HG03457 (cell line): ENCODE results near the gene IL34.
"Not testable (repeated sequence)": the region's sequence is repeated elsewhere in the genome, so short reads cannot be mapped to it uniquely, and the experiment has no call there.

ENCODE experiments used
- ATAC-seq: cut with Tn5 transposase; IDR thresholded peaks from one replicate; pipeline ENCODE4 v1.9.1; 2021; ENCODE audit warnings: moderate number of reproducible peaks; ENCODE audit not compliant: unreplicated experiment

IL34 gene

GRCh38 chr16:70630960-70631745 lies 15.2 kb upstream of the IL34 start:
- no peak for ATAC-seq

GRCh38 chr16:70632273-70632672 lies 14.1 kb upstream of the IL34 start:
- no peak for ATAC-seq

DNA sequence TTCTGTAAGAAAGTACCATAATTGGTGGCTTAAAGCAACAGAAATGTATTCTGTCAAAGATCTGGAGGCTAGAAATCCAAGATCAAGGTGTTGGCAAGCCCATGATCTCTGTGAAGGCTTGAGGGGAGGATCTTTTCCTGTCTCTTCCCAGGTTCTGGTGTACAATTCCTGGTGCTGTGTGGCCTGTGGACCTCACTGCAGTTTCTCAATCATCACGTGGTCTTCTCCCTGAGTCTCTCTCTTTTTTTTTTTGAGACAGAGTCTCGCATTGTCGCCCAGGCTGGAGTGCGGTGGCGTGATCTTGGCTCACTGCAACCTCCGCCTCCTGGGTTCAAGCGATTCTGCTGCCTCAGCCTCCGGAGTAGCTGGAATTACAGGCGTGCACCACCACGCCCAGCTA lies 12.7 kb upstream of the IL34 start:
- ATAC-seq: not testable (repeated sequence)

- no peak for ATAC-seq
Measured at GRCh38 chr16:70634861-70635260, 11.5 kb upstream of the IL34 start.

- no peak for ATAC-seq
Measured at GRCh38 chr16:70635336-70636016, 10.9 kb upstream of the IL34 start.

DNA sequence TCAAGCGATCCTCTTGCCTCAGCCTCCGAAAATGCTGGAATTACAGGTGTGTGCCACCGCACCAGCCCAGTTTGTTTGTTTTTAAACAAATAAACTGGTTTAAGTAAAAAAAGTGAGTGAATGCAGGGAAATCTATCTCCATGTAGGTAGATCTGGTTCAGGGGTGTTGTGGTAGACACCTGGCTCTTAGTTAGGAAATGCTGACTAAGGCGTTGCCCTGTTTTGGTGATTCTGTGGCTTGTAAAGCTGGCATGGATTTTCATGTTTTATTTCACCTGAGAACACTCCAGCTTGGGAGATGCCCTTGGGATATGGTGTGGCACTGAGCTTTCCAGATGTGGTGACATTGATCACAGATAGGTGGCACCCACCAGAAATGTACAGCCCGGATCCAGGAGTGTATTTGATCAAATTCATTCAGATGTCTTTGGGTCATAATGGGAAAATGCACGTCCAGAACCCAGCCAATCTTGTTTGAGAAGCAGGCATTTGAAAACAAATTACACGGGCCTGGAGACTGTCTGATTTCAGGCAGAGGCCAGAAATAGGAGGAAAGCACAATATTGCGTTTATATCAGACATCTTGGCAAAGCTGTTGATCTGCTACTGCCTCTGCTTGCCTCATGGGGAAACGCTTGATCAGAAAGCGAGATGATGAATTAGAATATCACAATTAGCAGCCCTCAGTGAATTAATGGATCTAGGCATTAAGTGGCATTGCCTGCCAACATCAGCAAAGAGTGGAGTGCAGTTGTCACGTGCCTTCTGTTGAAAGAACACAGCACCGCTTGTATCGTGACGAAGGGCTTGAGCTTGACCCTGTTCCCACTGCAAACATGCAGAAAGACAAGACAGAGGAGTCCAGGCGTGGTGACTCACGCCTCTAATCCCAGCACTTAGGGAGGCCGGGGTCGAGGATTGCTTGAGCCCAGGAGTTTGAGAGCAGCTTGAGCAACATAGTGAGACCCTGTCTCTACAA lies 7.3 kb upstream of the IL34 start:
- ATAC-seq: no peak

DNA sequence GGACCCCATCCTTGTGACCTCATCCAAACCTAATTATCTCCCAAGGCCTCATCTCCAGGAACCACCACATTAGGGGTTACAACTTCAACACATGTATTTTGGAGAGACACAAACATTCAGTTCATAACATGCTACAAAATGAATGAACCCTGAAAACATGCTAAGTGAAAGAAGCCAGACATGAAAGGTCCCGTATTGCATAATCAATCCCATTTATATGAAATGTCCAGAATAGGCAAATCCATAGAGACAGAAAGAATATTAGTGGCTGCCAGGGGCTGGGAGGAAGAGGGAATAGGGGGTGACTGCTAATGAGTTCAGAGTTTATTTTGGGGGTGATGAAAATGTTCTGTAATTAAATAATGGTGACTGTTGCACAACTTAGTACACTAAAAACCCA lies 3.7 kb upstream of the IL34 start:
- no peak for ATAC-seq

DNA sequence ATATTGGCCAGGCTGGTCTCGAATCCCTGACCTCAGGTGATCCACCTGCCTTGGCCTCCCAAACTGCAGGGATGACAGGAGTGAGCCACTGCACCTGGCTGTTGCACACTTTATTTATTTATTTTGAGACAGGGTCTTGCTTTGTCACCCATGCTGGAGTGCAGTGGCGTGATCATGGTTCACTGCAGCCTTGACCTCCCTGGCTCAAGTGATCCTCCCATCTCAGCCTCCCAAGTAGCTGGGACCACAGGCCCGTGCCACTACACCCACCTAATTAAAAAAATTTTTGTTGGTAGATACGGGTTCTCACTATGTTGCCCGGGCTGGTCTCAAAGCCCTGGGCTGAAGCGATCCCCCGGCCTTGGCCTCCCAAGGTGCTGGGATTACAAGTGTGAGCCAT lies 3.1 kb upstream of the IL34 start:
- not testable (repeated sequence) for ATAC-seq

GRCh38 chr16:70644763-70645597 lies 1.4 kb upstream of the IL34 start:
- ATAC-seq: no peak

- no peak for ATAC-seq
Measured at GRCh38 chr16:70647441-70648359, 1.3 kb downstream of the IL34 start.

- ATAC-seq: no peak
Measured at GRCh38 chr16:70648606-70649005, 2.2 kb downstream of the IL34 start.

DNA sequence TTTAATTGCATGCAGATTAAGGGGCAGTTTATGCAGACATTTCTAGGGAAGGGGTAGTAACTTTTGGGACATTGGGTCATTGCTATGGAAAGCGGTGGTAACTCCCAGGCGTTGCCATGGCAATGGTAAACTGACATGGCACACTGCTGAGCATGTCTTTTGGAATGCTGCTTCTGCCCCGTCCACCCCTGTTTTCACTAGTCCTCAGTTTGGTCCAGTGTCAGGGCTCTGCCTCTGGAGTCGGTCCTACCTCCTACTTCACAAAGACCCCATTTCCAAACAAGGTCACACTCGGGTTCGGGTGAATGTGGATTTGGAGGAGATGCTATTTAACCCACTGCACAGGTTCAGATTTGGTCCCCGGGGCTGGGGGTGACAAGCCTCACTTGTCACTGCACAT lies 2.9 kb downstream of the IL34 start:
- ATAC-seq: no peak

DNA sequence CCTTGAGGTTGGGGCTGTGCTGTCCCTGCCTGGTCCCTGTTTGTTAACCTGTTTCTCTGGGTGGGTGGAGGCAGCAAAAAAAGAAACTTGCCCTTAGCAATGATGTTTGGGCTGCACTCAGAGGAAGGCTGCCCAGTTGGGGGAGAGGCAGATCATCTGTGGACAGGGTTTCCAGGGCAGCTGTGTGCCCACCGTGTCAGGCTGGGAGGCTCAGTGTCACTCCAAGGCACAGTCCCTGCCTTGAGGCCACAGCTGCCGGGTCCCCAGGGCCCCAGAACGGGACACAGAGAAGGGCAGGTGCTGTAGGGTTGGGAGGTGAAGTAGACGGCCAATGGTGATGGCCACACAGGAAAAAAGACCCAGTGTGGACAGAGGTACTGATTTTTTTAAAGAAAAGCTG lies 3.9 kb downstream of the IL34 start:
- no peak for ATAC-seq

DNA sequence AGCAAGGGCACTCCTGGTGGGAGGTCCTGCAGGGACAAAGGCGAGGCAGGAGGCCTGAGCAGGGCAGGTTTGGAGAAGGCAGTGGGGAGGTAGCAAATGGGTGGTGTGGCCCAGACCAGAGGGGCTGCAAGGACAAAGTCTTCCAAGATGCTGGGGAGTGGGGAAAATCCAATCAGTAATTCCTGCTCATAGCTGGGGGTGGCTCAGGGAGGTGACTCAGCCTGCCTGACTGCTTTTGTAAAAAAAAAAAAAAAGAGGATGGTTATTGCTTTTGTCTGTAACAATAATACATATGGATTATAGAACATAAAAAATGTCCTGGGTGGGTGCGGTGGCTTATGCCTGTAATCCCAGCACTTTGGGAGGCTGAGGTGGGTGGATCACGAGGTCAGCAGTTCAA lies 5.2 kb downstream of the IL34 start:
- no peak for ATAC-seq

DNA sequence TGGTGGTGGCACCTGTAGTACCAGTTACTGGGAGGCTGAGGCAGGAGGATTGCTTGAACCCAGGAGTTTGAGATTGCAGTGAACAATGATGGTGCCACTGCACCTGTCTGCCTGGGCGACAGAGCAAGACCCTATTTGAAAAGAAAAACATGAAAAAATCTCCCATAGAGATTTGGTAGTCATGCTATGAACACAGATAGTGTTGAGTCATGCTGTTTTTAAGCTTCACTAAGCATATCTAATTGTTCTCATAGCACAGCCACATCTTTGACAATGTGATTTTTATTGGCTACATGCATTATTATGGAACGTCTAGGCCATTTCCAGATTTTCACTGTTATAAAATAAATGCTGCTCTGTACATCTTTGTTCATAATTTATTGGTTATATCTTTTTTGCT lies 6.0 kb downstream of the IL34 start:
- ATAC-seq: no peak

DNA sequence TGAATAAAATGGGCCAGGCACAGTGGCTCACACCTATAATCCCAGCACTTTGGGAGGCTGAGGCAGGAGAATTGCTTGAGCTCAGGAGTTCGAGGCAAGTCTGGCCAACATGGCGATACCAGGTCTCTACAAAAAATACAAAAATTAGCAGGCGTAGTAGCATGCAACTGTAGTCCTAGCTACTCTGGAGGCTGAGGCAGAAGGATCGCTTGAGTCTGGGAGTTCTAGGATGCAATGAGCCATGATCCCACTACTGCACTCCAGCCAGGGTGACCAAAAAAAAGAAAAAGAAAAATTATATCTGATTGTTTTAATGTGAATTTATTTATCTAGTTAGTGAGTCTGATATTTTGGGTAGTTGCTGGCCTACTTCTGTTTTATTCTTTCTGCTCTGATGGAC lies 7.0 kb downstream of the IL34 start:
- no peak for ATAC-seq

- no peak for ATAC-seq
Measured at GRCh38 chr16:70653809-70654771, 7.7 kb downstream of the IL34 start.

GRCh38 chr16:70656065-70656711 lies 9.8 kb downstream of the IL34 start:
- ATAC-seq: no peak
